GM18870 (cell line): ENCODE measurements around the gene NETO2.

Experiments
- ATAC-seq: cut with Tn5 transposase; IDR thresholded peaks from one replicate; pipeline ENCODE4 v1.9.1; 2021; ENCODE audit warnings: moderate library complexity; ENCODE audit not compliant: unreplicated experiment

NETO2 gene

DNA sequence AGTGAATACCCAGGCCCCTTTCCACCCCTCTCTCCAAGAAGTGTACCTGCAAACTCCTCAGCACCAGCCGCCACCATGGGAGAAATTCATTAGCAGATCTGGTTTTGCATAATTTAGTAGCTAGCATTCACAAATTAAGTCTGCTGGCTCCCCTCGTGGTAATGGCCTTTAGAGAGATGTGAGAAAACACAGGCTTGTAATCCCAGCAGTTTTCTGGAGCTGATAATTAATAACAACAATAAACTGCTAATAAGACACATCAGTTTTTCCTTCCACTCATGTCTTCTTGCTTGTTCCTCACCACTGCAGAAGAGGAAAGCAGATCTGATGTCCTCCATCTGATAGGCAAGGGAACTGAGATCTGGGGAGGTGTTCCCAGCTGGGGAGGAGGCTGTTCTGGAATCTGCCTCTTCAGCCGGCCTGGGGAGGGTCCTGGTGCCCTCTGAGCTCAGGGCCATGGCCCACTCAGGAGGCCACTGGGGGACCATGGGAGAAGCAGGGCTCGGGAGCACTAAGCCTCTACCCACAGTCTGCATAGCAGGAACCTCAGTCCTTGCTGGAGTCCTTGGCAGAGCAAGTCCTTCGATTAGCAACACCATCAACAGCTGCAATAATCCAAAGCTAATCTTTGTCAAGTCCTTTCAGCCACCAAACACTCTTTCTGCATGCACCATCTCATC, 96.1 kb downstream of the NETO2 start:
- no peak for ATAC-seq

GRCh38 chr16:47046726-47047523, 96.8 kb downstream of the NETO2 start:
- peak; percentile 86 for ATAC-seq

GRCh38 chr16:47045459-47045858, 98.3 kb downstream of the NETO2 start:
- no peak for ATAC-seq

DNA sequence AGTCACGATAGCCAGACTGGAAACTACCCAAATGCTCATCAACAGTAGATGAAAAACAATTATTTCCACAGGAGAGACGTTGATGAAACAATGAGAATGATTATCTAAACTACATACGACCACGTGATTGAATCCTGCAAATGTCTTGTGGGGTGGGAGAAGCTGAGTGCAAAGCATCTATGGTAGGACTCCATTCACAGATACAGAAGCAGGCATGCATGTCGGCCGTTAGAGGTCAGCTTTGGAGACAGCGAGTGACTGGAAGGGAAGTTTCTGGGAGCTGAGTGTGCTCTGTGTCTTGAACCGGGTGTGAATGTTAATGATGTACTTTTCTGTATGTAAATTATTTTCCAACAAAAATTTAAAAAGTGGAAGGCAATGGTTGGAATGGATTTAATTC, 98.7 kb downstream of the NETO2 start:
- no peak for ATAC-seq

- no peak for ATAC-seq
Measured at GRCh38 chr16:47043970-47044684, 99.6 kb downstream of the NETO2 start.

DNA sequence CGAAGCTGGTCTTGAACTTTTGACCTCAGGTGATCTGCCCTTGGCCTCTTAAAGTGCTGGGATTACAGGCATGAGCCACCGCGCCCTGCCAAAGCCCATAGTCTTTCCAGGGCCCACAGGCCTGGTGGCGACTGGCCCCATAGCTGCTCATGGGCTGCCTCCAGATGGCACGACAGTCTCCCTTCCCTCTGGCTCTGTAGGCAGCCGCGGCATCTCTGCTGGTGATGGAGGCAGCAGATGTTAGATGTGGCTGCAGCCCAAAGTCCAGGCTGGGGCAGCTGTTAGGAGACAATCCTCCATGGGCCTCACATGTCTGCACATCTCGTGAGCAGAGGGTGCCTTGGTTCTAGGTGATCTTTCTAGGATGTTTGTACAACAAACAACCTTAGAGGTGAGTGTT, 100.5 kb downstream of the NETO2 start:
- no peak for ATAC-seq

- ATAC-seq = peak; percentile 63
Measured at GRCh38 chr16:47037746-47038458, 105.8 kb downstream of the NETO2 start.

- ATAC-seq = peak; percentile 12
Measured at GRCh38 chr16:47037396-47037745, 106.4 kb downstream of the NETO2 start.

- no peak for ATAC-seq
Measured at GRCh38 chr16:47036201-47036600, 107.5 kb downstream of the NETO2 start.

DNA sequence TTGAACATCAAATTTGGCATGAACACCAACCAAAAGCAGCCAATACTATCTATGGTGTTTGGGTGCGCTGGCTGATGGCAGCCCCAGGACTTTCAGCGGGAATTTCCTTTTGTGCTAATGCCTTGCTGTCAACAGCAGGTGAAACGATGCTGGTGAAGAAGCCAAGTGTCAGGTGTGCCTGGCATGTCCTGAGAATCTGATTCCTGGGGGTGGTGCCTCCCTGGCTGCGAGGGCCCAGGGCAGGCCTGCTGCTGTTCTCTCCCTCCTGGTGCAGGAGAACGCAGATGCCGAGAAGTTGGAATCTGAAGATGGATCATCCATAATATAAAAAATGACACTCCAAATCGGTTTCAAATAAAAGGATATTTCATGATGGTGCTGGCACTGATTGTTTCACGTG, 108.3 kb downstream of the NETO2 start:
- ATAC-seq = no peak

GRCh38 chr16:47034455-47034854, 109.3 kb downstream of the NETO2 start:
- no peak for ATAC-seq

- no peak for ATAC-seq
Measured at GRCh38 chr16:47033176-47033575, 110.6 kb downstream of the NETO2 start.

GRCh38 chr16:47029724-47030123, 114.0 kb downstream of the NETO2 start:
- ATAC-seq = no peak

- ATAC-seq = no peak
Measured at GRCh38 chr16:47028767-47029377, 114.9 kb downstream of the NETO2 start.
